A673 (cell line): ENCODE results near the gene NCAM2. TPM values are rescaled to one million over a fixed set of nuclear protein-coding genes. Genes with fewer than 3 reads are reported as not detected.
A peak's percentile ranks its signal among the peaks of the same experiment; 100 is the strongest.

Experiments
- BruUV-seq: library from RNA; stranded (reverse); fragments of 400-500 nt; replicated peaks from 2 replicates; lab custom pipeline; 2021; lab: Mats Ljungman, UMichigan
- CTCF ChIA-PET: fragments of 300-600 bp; sonication (Branson Sonifier 250); formaldehyde crosslinking; loops from one replicate; lab custom pipeline; 2022; ENCODE audit warnings: antibody characterized with exemption; lab: Charles Lee
- POLR2A ChIA-PET: fragments of 300-600 bp; sonication (Branson Sonifier 250); formaldehyde crosslinking; loops from one replicate; lab custom pipeline; 2022; ENCODE audit warnings: antibody characterized with exemption; ENCODE audit not compliant: low non-redundant PET; lab: Charles Lee
- DNase-seq: peaks from one replicate; pipeline ENCODE4 v3.0.0-alpha.2; 2015; ENCODE audit warnings: low spot score
- H3K27ac ChIP-seq: fragments of 200-600 bp; sonication (generic); 2 replicates; pipeline ENCODE4 v1.5.1; 2016; ENCODE audit warnings: mixed run types, low read depth, mild to moderate bottlenecking, mixed read lengths, antibody characterized with exemption, low read length; ENCODE audit not compliant: poor library complexity, severe bottlenecking
- H3K27me3 ChIP-seq: fragments of 200-600 bp; sonication (generic); replicated peaks from 2 replicates; pipeline ENCODE4 v1.6.1; 2017; ENCODE audit warnings: mixed run types, low read depth, mild to moderate bottlenecking, mixed read lengths, antibody characterized with exemption, low read length; ENCODE audit not compliant: insufficient read depth, poor library complexity
- H3K36me3 ChIP-seq: fragments of 200-600 bp; sonication (generic); 2 replicates; pipeline ENCODE4 v1.6.1; 2016; ENCODE audit warnings: mixed run types, mild to moderate bottlenecking, mixed read lengths, antibody characterized with exemption, low read length; ENCODE audit not compliant: insufficient read depth, poor library complexity, severe bottlenecking
- H3K4me1 ChIP-seq: fragments of 200-600 bp; sonication (generic); 2 replicates; pipeline ENCODE4 v1.6.1; 2017; ENCODE audit warnings: mixed run types, mild to moderate bottlenecking, mixed read lengths, antibody characterized with exemption, low read length; ENCODE audit not compliant: insufficient read depth, poor library complexity, severe bottlenecking
- H3K4me3 ChIP-seq: fragments of 200-600 bp; sonication (generic); 2 replicates; pipeline ENCODE4 v1.5.1; 2016; ENCODE audit warnings: low read depth, mixed run types, mild to moderate bottlenecking, mixed read lengths, low read length; ENCODE audit not compliant: poor library complexity, severe bottlenecking
- H3K9me3 ChIP-seq: fragments of 200-600 bp; sonication (generic); 2 replicates; pipeline ENCODE4 v1.6.1; 2016; ENCODE audit warnings: mixed run types, low read depth, mild to moderate bottlenecking, mixed read lengths, antibody characterized with exemption, low read length; ENCODE audit not compliant: poor library complexity, severe bottlenecking
- EZH2 ChIP-seq: fragments of 200-600 bp; sonication (generic); IDR thresholded peaks from 2 replicates; pipeline ENCODE4 v1.6.1; 2017; ENCODE audit warnings: borderline replicate concordance, low read depth, mild to moderate bottlenecking, mixed read lengths, antibody characterized with exemption, low read length; ENCODE audit not compliant: poor library complexity, severe bottlenecking
- intact Hi-C: fragments of 100-400 bp; cut with micrococcal nuclease; formaldehyde crosslinking; loops from one replicate; pipeline ENCODE4 v1.10.0; 2022; ENCODE audit not compliant: unreplicated experiment
- total RNA-seq: library from RNA; stranded (reverse); gene quantifications from 2 replicates; pipeline ENCODE4 v1.2.3, GENCODE V29; 2021
- TF ChIP-seq, protein P1 (sequence below): fragments of 300-800, 200-600 bp; sonication (generic); conservative IDR thresholded peaks from 2 replicates; pipeline ENCODE4 v1.5.1; 2017; ENCODE audit warnings: low read depth, mild to moderate bottlenecking, antibody characterized with exemption, low read length, moderate library complexity, mixed read lengths

Gene NCAM2
- total RNA-seq, 1 experiment from 2014 or later: 38.2 TPM

DNA sequence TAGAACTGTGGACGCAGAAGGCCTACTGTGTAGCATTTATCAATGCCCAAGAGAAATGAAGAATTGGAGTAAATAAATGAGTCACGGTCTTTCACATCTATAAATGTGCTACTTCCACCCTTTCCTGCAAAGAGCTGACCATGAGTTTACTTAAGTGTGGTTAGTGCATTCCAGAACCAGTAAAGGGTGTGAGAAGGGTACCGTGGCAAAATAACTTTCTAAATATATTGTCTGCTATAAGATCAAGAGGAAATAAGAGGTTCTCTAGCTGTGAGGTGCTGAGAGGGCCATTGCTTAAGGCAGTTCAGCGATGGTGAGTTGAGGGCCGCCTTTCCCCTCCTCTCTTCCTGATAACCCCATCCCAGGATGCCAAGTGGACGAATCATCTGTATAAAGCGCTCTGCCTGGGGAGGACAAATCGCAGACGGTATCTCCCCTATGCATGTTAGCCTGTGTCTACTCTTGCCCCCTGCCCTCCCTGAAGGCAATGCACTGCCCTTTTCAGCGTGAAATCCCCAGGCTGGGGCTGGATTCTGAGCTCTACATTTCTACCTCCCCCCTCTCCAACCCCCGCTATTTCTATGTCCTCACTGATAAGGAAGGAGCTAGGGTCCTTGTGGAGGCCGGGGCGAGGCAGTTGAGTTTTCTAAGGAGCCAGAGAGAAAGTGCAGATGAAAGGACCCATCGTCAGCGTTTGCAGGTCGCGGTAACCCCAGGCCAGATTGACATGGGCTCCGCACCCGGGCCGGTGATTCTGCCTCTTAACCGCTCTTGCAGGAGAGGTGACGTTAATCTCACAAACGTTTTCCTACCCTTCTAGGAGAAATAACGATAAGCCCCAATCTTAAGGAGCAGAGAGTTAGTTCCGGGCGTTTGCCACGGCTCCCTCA, 1.5 kb upstream of the NCAM2 start:
- H3K27me3 ChIP-seq: no peaks in the 10 kb centered on the region
- no TSS peak for BruUV-seq
- no peak for DNase-seq
- peaks cover under 1% of the 10 kb centered on the region for H3K4me1 ChIP-seq
- no peaks in the 10 kb centered on the region for H3K9me3 ChIP-seq
- H3K36me3 ChIP-seq: no peaks in the 10 kb centered on the region
- ChIA-PET CTCF (interaction anchor here (0.6 kb wide), 1 partner anchor 16 kb away, joined by 6 read pairs; no protein-coding TSS in a partner anchor), POLR2A (no interaction called here)
- H3K27ac ChIP-seq: no peak overlapping the region
- intact Hi-C loops: no loop called here
- no peak for TF ChIP-seq EZH2
- TF ChIP-seq, protein P1, sequence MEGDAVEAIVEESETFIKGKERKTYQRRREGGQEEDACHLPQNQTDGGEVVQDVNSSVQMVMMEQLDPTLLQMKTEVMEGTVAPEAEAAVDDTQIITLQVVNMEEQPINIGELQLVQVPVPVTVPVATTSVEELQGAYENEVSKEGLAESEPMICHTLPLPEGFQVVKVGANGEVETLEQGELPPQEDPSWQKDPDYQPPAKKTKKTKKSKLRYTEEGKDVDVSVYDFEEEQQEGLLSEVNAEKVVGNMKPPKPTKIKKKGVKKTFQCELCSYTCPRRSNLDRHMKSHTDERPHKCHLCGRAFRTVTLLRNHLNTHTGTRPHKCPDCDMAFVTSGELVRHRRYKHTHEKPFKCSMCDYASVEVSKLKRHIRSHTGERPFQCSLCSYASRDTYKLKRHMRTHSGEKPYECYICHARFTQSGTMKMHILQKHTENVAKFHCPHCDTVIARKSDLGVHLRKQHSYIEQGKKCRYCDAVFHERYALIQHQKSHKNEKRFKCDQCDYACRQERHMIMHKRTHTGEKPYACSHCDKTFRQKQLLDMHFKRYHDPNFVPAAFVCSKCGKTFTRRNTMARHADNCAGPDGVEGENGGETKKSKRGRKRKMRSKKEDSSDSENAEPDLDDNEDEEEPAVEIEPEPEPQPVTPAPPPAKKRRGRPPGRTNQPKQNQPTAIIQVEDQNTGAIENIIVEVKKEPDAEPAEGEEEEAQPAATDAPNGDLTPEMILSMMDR: no peak
- H3K4me3 ChIP-seq: no peak overlapping the region

DNA sequence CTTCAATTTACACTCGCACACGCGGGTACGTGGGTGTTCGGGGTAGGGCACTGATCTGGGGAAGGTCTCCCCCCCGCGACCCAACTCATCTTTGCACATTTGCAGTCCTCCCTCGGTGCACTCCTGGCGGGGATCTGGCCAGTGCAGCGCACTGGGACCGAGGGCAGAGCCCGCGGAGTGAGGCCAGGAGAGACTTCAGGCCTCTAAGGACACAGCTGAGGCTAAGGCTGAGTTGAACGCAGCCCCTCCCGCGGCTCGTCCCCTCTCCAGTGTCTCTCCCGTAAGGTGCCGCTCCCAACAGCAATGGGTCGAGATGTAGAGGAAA, 936 bp upstream of the NCAM2 start:
- TF ChIP-seq EZH2: no peak
- TF ChIP-seq, protein P1: no peak
- Histone ChIP-seq H3K27me3 (no peaks in the 10 kb centered on the region), H3K36me3 (no peaks in the 10 kb centered on the region), H3K4me1 (peaks cover 6% of the 10 kb centered on the region), H3K27ac (no peak overlapping the region), H3K9me3 (no peaks in the 10 kb centered on the region), H3K4me3 (peak overlapping the region; percentile 84)
- ChIA-PET POLR2A (no interaction called here), CTCF (interaction anchor here (0.6 kb wide), 1 partner anchor 16 kb away, joined by 6 read pairs; no protein-coding TSS in a partner anchor)
- intact Hi-C loops: no loop called here
- DNase-seq: no peak
- no TSS peak for BruUV-seq

DNA sequence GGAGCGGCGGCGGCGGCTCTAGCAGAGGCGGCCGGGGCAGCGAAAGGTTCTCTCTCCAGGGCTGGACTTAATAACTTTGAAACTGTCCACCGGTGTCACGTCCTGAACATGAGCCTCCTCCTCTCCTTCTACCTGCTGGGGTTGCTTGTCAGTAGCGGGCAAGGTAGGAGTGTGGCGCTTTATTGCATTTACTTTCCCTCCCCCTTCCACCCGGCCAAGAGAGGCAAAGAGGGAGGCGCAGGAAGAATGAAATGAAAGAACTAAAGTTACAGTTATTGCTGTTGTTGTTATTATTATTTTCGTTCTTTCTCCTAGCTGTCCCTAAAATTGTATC, 214 bp downstream of the NCAM2 start:
- intact Hi-C loops: loop anchor here (2.0 kb wide), 1 partner anchor 234 kb away; no protein-coding TSS in a partner anchor
- ChIA-PET CTCF (interaction anchor here (0.7 kb wide), 1 partner anchor 8 kb away, joined by 7 read pairs; no protein-coding TSS in a partner anchor), POLR2A (interaction anchor here (0.7 to 0.9 kb wide), 2 partner anchors 18 to 238 kb away, joined by 3 to 5 read pairs; no protein-coding TSS in a partner anchor)
- H3K4me1 ChIP-seq: peaks cover 15% of the 10 kb centered on the region
- no peak for TF ChIP-seq EZH2
- TF ChIP-seq, protein P1: no peak
- DNase-seq: no peak
- H3K4me3 ChIP-seq: peak overlapping the region; percentile 84
- no peaks in the 10 kb centered on the region for H3K36me3 ChIP-seq
- H3K27ac ChIP-seq: peak overlapping the region; percentile 6
- BruUV-seq: no TSS peak
- no peaks in the 10 kb centered on the region for H3K9me3 ChIP-seq
- no peaks in the 10 kb centered on the region for H3K27me3 ChIP-seq
